ENCODE results near the gene FBXO17. TPM values are rescaled to one million over a fixed set of nuclear protein-coding genes. Genes with fewer than 3 reads are reported as not detected.
"Not testable (repeated sequence)": the region's sequence is repeated elsewhere in the genome, so short reads cannot be mapped to it uniquely, and the experiment has no call there.

FBXO17 gene
- total RNA-seq, 2 experiments from 2014 or later, result not detected

- ATAC-seq (ENCODE audit: poor library complexity), result no peak
- no peak for TF ChIP-seq CTCF (IDR thresholded peaks at IDR 0.05)
- H3K4me3 ChIP-seq (ENCODE audit: low read length), result no peak overlapping the region
- POLR2A ChIA-PET, result interaction anchor here (0.6 kb wide), 1 partner anchor 509 kb away, joined by 3 read pairs; no protein-coding TSS in a partner anchor
- H3K27ac ChIP-seq (ENCODE audit: low read depth in 1 of 2, low read length in 2 of 2), result no peak overlapping the region
- Mint-ChIP-seq H3K27me3 (peaks cover 23% of the 10 kb centered on the region), H3K4me3 (no peak overlapping the region), H3K4me1 (ENCODE audit: low read depth) (no peaks in the 10 kb centered on the region), H3K9me3 (no peaks in the 10 kb centered on the region), H3K36me3 (ENCODE audit: low read depth) (no peaks in the 10 kb centered on the region), H3K27ac (no peak overlapping the region)
- H3K36me3 ChIP-seq (ENCODE audit: insufficient read depth, low read length), result no peaks in the 10 kb centered on the region
- intact Hi-C loops (cut with DNase I, micrococcal nuclease), result no loop called here
- no peak for DNase-seq
- CTCF ChIA-PET, result no interaction called here
- H3K27me3 ChIP-seq (ENCODE audit: control insufficient read depth in 1 of 2, insufficient read depth in 2 of 2, low read length in 2 of 2), result peaks cover 0 to 4% of the 10 kb centered on the region in 2 experiments
- no peaks in the 10 kb centered on the region for H3K4me1 ChIP-seq (ENCODE audit: insufficient read depth, low read length)
- H3K9me3 ChIP-seq (ENCODE audit: control insufficient read depth in 1 of 2, insufficient read depth in 1 of 2, low read length in 2 of 2), result no peaks in the 10 kb centered on the region
Observed at GRCh38 chr19:39001041-39001440, 25.5 kb upstream of the FBXO17 start.

GRCh38 chr19:38997576-38997975 lies 22.0 kb upstream of the FBXO17 start:
- H3K27ac Mint-ChIP-seq; ATAC-seq (ENCODE audit: poor library complexity); H3K4me1 ChIP-seq (ENCODE audit: insufficient read depth, low read length); H3K4me3 Mint-ChIP-seq; DNase-seq; H3K27me3 ChIP-seq (ENCODE audit: control insufficient read depth in 1 of 2, insufficient read depth in 2 of 2, low read length in 2 of 2); H3K27ac ChIP-seq (ENCODE audit: low read depth in 1 of 2, low read length in 2 of 2); H3K36me3 ChIP-seq (ENCODE audit: insufficient read depth, low read length); H3K4me3 ChIP-seq (ENCODE audit: low read length); H3K36me3 Mint-ChIP-seq (ENCODE audit: low read depth); H3K9me3 ChIP-seq (ENCODE audit: control insufficient read depth in 1 of 2, insufficient read depth in 1 of 2, low read length in 2 of 2); intact Hi-C loops (cut with DNase I, micrococcal nuclease); H3K4me1 Mint-ChIP-seq (ENCODE audit: low read depth); H3K9me3 Mint-ChIP-seq: not testable (repeated sequence)
- ChIA-PET POLR2A (interaction anchor here (0.6 kb wide), 1 partner anchor 17 kb away, joined by 3 read pairs; no protein-coding TSS in a partner anchor), CTCF (interaction anchor here (0.6 kb wide), 1 partner anchor 582 kb away, joined by 3 read pairs; no protein-coding TSS in a partner anchor)
- peaks cover 26% of the 10 kb centered on the region for H3K27me3 Mint-ChIP-seq

GRCh38 chr19:38993271-38993670 lies 17.7 kb upstream of the FBXO17 start:
- no peaks in the 10 kb centered on the region for H3K4me1 Mint-ChIP-seq (ENCODE audit: low read depth)
- no peak for TF ChIP-seq CTCF (IDR thresholded peaks at IDR 0.05)
- Histone ChIP-seq H3K27ac (ENCODE audit: low read depth in 1 of 2, low read length in 2 of 2) (no peak overlapping the region), H3K36me3 (ENCODE audit: insufficient read depth, low read length) (no peaks in the 10 kb centered on the region), H3K9me3 (ENCODE audit: control insufficient read depth in 1 of 2, insufficient read depth in 1 of 2, low read length in 2 of 2) (peaks cover 0 to 3% of the 10 kb centered on the region in 2 experiments), H3K4me3 (ENCODE audit: low read length) (no peak overlapping the region), H3K4me1 (ENCODE audit: insufficient read depth, low read length) (no peaks in the 10 kb centered on the region), H3K27me3 (ENCODE audit: control insufficient read depth in 1 of 2, insufficient read depth in 2 of 2, low read length in 2 of 2) (peaks cover 0 to 2% of the 10 kb centered on the region in 2 experiments)
- no peaks in the 10 kb centered on the region for H3K36me3 Mint-ChIP-seq (ENCODE audit: low read depth)
- POLR2A ChIA-PET, result no interaction called here
- intact Hi-C loops (cut with DNase I, micrococcal nuclease), result no loop called here
- peaks cover 44% of the 10 kb centered on the region for H3K27me3 Mint-ChIP-seq
- DNase-seq (no peak), ATAC-seq (ENCODE audit: poor library complexity) (no peak)
- no peak overlapping the region for H3K27ac Mint-ChIP-seq
- H3K4me3 Mint-ChIP-seq, result no peak overlapping the region
- CTCF ChIA-PET, result no interaction called here
- H3K9me3 Mint-ChIP-seq, result no peaks in the 10 kb centered on the region

Measured in CD4-positive, alpha-beta T cell (primary cell).